HTR-8/SVneo (cell line): Measurements from ENCODE around the gene SCP2D1.
A peak's percentile ranks its signal among the peaks of the same experiment; 100 is the strongest.
"Not testable (repeated sequence)": the region's sequence is repeated elsewhere in the genome, so short reads cannot be mapped to it uniquely, and the experiment has no call there.

Experiments
- DNase-seq: peaks from one replicate; pipeline ENCODE4 v3.0.0; 2011; ENCODE audit warnings: low spot score, mixed read lengths; ENCODE audit not compliant: insufficient read length
- FAIRE-seq: peaks from 2 replicates; lab custom pipeline; 2011; peaks lifted over from hg19 to GRCh38; lab: Jason Lieb, UNC

Gene SCP2D1

GRCh38 chr20:18813483-18813882 is at the start of gene SCP2D1:
Gene SCP2D1, plus strand, starts transcription at chr20:18813783. Its CDS starts 33 bp downstream, at chr20:18813816.
- no peak for DNase-seq

GRCh38 chr20:18767676-18768075 is 45.9 kb upstream of the SCP2D1 start:
- FAIRE-seq (no peak), DNase-seq (no peak)

More at GRCh38 chr20:18813483-18813882, at the start of gene SCP2D1:
- FAIRE-seq: no peak

DNA sequence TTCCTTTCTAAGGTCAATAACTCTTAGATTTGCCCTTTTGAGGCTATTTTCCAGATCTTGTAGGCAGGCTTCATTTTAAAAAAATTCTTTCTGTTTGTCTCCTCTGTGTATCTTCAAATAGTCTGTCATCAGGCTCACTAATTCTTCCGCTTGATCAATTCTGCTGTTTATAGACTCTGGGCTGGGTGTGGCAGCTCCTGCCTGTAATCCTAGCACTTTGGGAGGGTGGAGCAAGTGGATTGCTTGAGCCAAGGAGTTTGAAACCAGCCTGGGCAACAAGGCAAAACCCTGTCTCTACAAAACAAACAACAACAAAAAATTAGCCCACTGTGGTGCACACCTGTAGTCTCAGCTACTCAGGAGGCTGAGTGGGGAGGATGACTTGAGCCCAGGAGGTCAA is 40.0 kb upstream of the SCP2D1 start:
- FAIRE-seq (no peak), DNase-seq (no peak)

DNA sequence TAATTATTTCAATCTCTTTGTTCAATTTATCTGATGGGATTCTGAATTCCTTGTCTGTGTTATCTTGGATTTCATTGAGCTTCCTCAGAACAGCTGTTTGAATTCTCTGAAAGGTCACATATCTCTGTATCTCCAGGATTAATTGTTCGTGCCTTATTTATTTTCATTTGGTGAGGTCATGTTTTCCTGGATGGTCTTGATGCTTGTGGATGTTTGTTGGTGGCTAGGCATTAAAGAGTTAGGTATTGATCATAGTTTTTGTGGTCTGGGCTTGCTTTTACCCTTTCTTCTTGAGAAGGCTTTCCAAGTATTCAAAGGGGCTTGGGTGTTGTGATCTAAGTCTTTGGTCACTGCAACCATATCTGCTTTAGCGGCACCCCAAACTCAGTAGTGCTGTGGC is 39.4 kb upstream of the SCP2D1 start:
- DNase-seq (no peak), FAIRE-seq (no peak)

- DNase-seq (no peak), FAIRE-seq (no peak)
Observed at GRCh38 chr20:18775633-18776032, 38.0 kb upstream of the SCP2D1 start.

GRCh38 chr20:18778690-18779392 is 34.7 kb upstream of the SCP2D1 start:
- DNase-seq: no peak
- no peak for FAIRE-seq

- no peak for DNase-seq
- FAIRE-seq: no peak
Observed at GRCh38 chr20:18780385-18781130, 33.0 kb upstream of the SCP2D1 start.

DNA sequence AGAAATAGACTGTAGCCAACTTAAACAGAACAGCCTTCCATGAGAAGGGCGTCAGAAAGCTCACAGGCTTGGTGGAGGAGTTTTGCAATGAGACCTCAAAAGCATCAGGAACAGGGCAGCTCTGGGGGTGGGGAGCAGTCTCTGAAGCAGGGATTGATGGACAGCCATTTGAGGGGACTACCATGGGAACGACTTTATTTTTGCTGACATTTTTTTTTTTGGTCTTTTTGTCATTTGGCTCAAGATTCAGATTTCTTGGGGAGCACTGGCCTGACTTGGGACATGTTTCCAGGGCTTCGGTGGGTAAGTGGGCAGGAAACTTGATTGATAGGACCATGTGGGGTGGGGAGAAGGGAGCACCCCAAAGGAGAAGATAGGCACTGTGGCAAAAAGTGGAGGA is 32.1 kb upstream of the SCP2D1 start:
- no peak for DNase-seq
- FAIRE-seq: no peak

GRCh38 chr20:18783385-18783959 is 30.1 kb upstream of the SCP2D1 start:
- DNase-seq (no peak), FAIRE-seq (no peak)

- FAIRE-seq: not testable (repeated sequence)
Observed at GRCh38 chr20:18787046-18787445, 26.5 kb upstream of the SCP2D1 start.

DNA sequence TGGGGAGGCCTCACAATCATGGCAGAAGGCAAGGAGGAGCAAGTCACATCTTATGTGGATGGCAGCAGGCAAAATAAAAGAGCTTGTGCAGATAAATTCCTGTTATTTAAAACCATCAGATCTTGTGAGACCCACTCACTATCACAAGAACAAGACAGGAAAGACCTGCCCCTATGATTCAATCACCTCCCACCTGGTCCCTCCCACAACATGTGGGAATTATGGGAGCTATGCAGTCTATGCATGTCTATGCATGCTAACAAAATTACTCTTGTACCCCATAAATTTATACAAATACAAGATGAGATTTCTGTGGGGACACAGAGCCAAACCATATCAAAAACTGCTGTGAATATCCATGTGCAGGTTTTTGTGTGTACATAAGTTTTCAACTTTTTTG is 25.6 kb upstream of the SCP2D1 start:
- no peak for DNase-seq
- no peak for FAIRE-seq

More at GRCh38 chr20:18787046-18787445, 26.5 kb upstream of the SCP2D1 start:
- not testable (repeated sequence) for DNase-seq

DNA sequence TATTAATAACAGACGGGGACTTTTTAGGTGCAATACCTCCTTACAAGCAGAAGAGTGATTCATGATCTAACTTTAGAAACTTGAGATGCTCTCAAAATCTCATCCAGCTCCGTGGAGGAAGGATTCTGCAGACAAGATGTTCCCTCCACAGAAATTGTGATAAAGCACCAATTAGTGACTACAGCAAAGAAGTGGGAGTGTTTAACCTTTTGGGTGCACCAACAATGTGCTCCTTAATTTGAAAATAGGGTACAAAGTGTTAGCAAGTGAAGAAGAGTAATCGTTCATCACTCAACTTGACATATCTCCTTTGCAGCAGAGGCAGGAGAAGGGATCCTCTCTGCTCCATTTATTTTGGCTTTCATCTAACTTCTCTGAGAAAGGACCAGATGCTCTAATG is 22.8 kb upstream of the SCP2D1 start:
- FAIRE-seq: no peak
- DNase-seq: no peak

GRCh38 chr20:18793625-18794427 is 19.8 kb upstream of the SCP2D1 start:
- FAIRE-seq (peak; percentile 97), DNase-seq (peak; percentile 95)

GRCh38 chr20:18794428-18794787 is 19.2 kb upstream of the SCP2D1 start:
- DNase-seq: no peak
- FAIRE-seq: no peak

GRCh38 chr20:18795366-18795765 is 18.2 kb upstream of the SCP2D1 start:
- FAIRE-seq (no peak), DNase-seq (no peak)

DNA sequence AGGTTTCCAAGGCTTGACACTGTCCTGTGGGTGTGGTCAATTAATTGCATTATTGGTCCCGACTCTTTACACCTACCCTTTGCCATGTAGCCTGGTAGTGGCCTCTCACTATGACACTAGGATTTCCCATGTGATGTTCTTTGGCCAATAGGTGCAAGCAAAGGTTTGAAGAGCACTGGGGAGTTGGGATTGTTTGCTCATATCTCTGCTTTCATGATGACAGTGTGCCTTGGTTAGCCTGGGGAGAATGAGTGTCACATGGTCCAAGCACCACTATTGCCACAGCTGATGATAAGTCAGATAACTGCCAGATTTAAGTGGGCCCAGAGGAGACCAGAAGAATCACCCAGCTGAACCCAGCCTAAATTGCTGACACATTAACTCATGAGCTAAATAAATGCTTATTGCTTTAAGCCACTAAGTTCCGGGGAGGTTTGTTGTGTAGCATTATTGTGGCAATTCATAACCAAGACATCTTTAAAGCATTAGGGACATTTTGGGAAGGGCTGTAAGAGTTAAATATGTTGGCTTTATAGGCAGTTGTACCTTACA is 17.2 kb upstream of the SCP2D1 start:
- no peak for DNase-seq
- no peak for FAIRE-seq

GRCh38 chr20:18801516-18801915 is 12.1 kb upstream of the SCP2D1 start:
- DNase-seq: no peak
- FAIRE-seq: no peak

GRCh38 chr20:18802012-18802634 is 11.5 kb upstream of the SCP2D1 start:
- FAIRE-seq: no peak
- DNase-seq: no peak

DNA sequence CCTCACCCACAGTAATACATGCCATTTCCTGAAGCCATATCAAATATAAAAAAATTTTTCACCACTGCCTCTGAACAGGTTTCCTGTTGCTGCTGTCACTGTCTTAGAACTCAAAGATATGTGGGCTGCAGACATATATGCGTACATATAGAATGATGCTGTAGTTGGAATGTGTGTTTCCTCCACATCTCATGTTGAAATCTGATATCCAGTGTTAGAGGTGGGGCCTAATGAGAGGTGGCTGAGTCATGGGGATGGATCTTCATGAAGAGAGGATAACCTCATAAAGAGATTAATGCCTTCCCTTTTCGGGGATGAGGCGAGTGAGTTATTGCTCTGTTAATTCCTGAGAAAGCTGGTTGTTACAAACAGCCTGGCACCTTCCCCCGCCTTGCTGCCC is 7.7 kb upstream of the SCP2D1 start:
- DNase-seq (no peak), FAIRE-seq (no peak)

DNA sequence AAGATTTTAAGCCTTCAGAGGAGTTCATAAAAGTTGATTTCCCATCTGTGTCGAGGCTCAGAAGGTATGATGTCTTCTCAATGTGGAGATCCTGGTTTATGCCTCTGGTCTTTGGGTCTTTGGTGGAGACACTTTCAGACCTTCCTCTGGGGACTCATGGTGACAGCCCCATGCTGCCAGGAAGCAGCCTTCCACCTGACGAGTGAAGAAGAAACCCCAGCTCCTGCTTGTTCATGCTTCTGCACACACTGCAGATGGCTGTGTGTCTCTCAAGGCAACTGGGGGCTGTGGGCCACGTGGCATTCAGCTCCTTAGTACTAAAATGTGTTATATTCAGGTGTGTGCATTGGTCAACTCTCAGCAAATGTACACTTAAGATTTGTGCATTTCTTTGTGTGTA is 4.9 kb upstream of the SCP2D1 start:
- no peak for FAIRE-seq
- DNase-seq: no peak
